ENCODE data around the gene SELP.

- TF ChIP-seq POLR2A (IDR thresholded peaks at IDR 0.05; ENCODE audit: low read length) (no peak), GATA1 (IDR thresholded peaks at IDR 0.05; ENCODE audit: low read depth, low read length) (no peak)
Observed at GRCh38 chr1:169631249-169631648, 1.3 kb upstream of the SELP start.

All from erythroblast (primary cell).